GM04504 (cell line): ENCODE results near the gene GIGYF2.
"Not testable (repeated sequence)": the region's sequence is repeated elsewhere in the genome, so short reads cannot be mapped to it uniquely, and the experiment has no call there.

Source experiments
- DNase-seq: peaks from one replicate; pipeline ENCODE4 v3.0.0-alpha.2; 2012; ENCODE audit warnings: low read depth

The GIGYF2 gene

DNA sequence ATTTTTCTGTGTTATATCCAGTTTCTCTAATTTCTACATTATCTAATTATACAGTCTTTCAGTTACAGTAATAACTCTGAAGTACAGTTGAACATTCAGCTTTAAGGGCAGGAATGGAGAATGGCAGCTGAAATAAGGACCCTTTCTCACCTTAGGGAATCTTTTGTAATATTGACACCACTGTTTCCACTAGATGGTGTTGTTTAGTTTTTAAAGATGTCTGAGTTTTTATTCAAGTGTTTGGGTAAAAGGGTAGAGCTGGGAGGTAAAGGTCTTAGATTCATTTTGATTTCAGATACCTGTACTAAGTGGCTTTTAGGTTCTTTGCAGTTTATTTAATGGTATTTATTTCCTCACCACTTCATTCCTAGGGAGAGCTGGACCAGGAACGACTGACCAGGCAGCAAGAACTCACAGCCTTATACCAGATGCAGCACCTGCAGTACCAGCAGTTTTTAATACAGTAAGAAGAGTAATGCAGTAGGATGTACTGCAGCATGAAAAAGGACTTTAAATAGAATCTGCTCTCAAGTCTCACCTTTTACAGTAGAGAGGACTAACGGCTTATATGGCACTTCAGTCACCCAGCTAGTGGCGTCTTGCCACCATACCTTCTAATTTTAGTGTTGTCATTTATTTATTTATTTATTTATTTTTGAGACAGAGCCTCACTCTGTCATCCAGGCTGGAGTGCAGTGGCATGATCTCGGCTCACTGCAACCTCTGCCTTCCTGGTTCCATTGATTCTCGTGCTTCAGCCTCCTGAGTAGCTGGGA is 112.4 kb downstream of the GIGYF2 start:
- DNase-seq, result no peak

GRCh38 chr2:232810444-232810843 is 113.3 kb downstream of the GIGYF2 start:
- no peak for DNase-seq

GRCh38 chr2:232815569-232815968 is 118.4 kb downstream of the GIGYF2 start:
- no peak for DNase-seq

DNA sequence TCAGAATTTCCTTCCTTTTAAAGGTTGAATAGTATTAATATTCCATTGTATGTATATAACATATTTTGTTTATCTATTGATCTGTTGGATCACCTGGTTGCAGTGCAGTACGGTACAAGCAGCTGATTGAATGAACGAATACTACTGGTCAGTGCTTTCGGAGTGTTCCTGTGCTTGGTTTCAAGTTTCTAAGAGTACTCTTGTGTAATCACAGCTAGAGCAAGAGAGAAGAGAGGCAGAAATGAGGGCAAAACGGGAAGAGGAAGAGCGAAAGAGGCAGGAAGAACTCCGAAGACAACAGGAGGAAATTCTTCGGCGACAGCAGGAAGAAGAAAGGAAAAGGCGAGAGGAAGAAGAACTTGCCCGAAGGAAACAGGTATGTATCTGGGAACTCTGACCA is 119.5 kb downstream of the GIGYF2 start:
- no peak for DNase-seq

- DNase-seq, result no peak
Observed at GRCh38 chr2:232817756-232818155, 120.6 kb downstream of the GIGYF2 start.

DNA sequence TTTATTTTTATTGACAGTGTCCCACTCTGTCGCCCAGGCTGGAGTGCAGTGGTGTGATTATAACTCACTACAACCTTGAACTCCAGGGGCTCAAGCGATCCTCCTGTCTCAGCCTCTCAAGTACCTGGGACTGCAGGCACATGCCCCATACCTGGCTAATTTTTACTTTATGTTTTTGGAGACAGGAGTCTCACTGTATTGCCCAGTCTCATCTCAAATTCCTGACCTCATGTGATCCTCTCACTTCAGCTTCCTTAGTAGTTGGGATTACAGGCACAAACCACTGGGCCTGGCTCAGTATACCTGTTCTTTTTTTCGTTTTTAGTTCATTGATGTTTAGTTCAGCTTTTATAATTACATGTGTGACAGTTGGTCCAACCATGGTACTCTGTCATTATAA is 132.9 kb downstream of the GIGYF2 start:
- DNase-seq, result no peak

- no peak for DNase-seq
Observed at GRCh38 chr2:232831496-232831895, 134.4 kb downstream of the GIGYF2 start.

DNA sequence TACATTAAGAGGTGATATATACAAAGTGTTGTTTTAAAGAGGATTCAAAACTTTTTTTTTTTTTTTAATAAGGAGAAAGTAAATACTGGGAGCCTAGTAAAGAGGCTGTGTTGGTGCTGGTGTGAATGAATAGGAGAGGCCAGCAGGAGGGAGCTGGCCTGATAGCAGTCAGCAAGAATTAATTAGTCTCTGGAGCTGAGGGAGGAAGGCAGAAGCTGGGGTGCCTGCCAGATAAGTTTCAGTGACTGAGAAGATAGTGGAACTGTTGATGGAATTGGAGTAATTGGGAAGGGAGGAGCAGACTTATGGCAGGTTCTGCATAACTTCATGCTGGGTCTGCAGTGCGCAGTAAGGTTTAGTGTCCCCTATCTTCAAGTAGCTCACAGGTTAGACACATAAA is 136.7 kb downstream of the GIGYF2 start:
- no peak for DNase-seq

DNA sequence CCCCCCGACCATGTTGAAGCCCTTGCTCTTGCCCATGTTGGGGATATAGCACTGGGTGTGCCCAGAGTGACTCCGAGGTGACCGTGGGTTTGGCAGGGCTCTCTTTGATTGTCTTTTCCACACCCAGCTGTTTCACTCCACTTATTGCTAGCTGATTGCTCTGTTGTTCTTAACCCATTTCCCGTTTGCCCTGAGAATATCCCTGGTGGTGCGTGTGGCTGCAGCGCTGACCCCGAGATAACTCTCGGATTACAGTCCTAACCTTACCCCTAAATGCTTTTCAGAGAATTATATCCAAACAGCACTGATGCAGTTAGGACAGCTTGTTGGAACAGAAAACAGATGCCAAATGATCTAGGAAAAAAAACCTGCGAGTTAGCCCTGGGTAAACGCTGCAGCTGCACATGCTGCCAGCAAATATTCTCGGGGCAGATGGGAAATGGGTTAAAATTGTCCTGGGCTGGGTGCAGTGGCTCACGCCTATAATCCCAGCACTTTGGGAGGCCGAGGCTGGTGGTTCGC is 138.6 kb downstream of the GIGYF2 start:
- DNase-seq, result no peak

DNA sequence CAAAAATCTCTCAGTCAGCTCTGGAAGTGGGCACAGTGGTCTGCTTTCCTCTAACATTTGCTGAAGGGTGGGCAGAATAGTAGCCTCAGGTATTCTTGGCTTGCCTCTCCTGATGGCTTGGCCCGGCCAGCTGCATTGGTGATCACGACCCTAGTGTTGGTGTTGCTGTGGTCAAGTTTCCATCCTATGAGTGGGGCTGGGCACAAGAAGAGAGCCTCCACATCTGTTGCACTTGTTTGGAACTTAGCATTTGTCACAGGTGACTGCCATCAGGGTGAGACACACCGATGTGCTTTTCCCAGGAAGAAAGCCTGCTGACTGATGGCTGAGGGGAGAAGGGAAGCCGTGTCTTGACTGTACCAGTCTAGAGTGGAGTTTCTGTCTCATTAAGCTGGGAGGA is 139.8 kb downstream of the GIGYF2 start:
- DNase-seq, result no peak

DNA sequence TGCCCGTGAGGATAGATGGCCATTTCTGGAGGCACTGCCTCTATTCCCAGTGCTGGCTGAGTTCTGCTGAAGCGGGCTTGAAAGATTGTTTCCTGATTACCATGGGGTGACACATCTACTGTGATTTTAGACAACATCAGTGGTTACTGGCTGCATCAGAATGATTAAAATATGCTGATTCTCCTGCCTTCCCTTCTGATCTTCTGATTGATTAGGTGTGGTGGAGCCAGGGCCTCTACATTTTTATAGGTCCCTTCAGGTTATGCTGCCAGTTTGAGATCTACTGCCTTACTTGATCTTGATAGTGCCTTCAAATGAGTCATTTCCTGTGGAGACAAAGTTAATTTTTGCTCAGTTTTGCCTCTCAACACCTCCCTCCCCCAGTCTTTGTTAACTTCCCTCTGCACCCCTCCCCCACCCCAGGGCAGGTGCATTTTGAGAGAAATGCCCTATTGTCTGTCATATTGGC is 141.3 kb downstream of the GIGYF2 start:
- no peak for DNase-seq

- no peak for DNase-seq
Observed at GRCh38 chr2:232839411-232840079, 142.4 kb downstream of the GIGYF2 start.

GRCh38 chr2:232842689-232843088 is 145.6 kb downstream of the GIGYF2 start:
- DNase-seq, result no peak

DNA sequence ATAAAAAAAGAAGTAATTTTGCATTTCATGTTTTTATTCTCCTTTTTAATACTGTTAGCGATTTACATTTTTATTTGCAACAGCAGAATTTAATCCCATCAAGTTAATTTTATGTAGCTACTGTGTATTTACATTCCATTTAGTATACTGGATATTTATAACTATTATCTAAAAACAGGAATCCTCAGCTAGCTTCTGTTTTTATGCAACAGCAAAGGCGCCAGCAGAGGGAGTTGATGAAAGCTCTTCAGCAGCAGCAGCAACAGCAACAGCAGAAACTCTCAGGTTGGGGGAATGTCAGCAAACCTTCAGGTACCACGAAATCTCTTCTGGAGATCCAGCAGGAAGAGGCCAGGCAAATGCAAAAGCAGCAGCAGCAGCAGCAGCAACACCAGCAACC is 146.7 kb downstream of the GIGYF2 start:
- DNase-seq, result no peak

DNA sequence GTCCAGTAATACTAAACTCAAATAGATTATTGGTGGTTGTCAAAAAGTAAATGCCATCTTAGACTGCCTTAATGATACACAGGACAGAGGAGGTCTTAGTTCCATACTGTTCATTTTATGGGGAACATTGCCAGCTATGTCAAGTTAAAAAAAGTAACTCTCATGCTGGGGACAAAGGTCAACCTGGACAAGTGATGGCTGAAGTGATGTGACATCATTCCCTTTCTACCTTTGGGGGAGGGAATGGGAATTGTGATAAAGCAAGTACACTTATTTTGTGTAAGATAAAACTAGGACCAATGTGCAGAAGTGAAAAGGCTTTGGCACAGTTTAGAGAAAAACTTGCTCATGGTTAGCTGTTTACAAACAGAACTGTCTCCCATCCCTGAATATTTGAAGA is 148.9 kb downstream of the GIGYF2 start:
- no peak for DNase-seq

DNA sequence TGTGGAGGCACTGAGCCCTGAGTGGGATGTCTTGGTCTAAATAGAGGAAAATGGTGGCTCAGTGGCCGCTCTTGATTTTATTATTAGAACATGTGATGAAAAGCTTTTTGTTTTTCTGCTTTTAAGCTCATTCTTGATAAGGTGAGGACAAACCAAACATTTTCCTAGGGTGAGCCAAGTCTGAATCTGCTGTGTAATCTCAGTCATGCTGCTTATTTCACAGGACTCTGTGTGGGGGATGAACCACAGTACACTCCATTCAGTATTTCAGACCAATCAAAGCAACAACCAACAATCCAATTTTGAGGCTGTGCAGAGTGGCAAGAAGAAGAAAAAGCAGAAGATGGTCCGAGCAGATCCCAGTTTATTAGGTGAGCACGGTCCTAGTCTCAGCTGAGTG is 152.9 kb downstream of the GIGYF2 start:
- no peak for DNase-seq

GRCh38 chr2:232852081-232852480 is 154.9 kb downstream of the GIGYF2 start:
- not testable (repeated sequence) for DNase-seq

- no peak for DNase-seq
Observed at GRCh38 chr2:232852676-232853075, 155.5 kb downstream of the GIGYF2 start.

DNA sequence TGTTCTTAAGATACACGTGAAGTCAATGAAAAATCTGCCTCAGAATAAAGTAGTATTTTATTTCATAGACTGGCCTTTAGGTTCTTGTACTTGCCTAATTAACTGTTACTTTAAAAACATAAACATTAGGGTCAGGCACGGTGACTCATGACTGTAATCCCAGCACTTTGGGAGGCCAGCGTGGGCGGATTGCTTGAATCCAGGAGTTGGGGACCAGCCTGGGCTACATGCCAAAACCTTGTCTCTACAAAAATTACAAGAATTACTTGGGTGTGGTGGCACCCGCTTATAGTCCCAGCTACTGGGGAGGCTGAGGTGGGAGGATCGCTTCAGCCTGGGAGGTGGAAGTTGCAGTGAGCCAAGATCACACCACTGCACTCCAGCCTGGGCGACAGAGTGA is 157.0 kb downstream of the GIGYF2 start:
- DNase-seq, result peak; percentile 14

- DNase-seq, result no peak
Observed at GRCh38 chr2:232857158-232857563, 160.0 kb downstream of the GIGYF2 start.

DNA sequence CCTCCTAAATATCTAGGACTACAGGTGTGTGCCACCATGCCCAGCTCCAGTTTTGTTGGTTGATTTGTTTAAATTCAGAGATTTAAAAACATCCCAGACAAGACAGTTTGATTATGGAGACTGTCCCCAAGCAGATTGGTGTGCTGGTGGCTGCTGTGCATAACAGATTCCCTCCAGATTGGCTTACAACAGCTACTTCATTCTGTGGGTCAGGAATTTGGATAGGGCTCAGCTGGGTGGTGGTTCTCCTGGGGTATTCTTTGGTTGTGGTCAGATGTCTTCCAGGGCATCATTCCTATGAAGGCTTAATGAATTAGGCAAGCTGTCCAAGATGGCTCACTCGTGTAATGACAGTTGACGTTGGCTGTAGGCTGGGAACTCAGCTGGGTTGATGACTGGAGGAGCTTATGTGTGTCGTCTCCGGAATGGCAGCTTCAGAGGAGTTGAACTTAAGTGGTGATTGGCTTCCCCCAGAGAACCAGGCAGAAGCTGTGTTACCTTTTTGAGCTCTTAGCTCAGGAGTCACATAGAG is 162.3 kb downstream of the GIGYF2 start:
- DNase-seq, result no peak

- DNase-seq, result no peak
Observed at GRCh38 chr2:232860593-232861241, 163.6 kb downstream of the GIGYF2 start.

DNA sequence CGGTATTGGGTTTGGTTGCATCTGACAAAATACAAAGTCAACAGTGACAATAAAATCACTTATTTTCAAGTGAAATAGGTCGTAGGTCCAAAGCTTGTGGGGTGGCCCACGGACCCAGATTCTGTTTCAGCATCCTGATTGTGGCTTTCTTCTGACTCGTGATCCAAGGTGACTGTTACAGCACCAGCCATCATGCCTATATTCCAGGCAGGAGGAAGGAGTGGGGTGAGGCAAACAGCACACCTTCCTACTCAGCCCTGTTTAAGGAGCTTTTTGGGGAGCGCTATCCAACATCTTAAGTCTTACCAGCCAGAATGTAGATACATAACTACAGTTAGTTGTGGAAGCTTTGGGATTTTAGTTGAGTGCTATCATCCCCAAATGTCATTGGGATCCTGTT is 164.2 kb downstream of the GIGYF2 start:
- no peak for DNase-seq
